ENCODE measurements around the gene SYT1. TPM values are rescaled to one million over a fixed set of nuclear protein-coding genes. Genes with fewer than 3 reads are reported as not detected.
"Not testable (repeated sequence)": the region's sequence is repeated elsewhere in the genome, so short reads cannot be mapped to it uniquely, and the experiment has no call there.

The SYT1 gene
- polyA plus RNA-seq, 3 donors, result 0.72 TPM; not detected in 2

- Mint-ChIP-seq H3K27ac (no peak overlapping the region), H3K9me3 (peaks cover 0 to 6% (median 0%) of the 10 kb centered on the region in 7 donors), H3K36me3 (no peaks in the 10 kb centered on the region), H3K4me1 (no peaks in the 10 kb centered on the region), H3K27me3 (ENCODE audit: low read depth in 3 of 3) (peaks cover 0 to 3% (median 0%) of the 10 kb centered on the region in 3 donors), H3K4me3 (no peak overlapping the region)
- TF ChIP-seq CTCF (IDR thresholded peaks at IDR 0.05), result no peak
- no peaks in the 10 kb centered on the region for H4K20me1 ChIP-seq (ENCODE audit: insufficient read depth, low read length)
- H3K79me2 ChIP-seq (ENCODE audit: insufficient read depth, low read length), result no peaks in the 10 kb centered on the region
- no peak overlapping the region for H3K9ac ChIP-seq (ENCODE audit: insufficient read depth, low read length, poor library complexity, severe bottlenecking)
- no peaks in the 10 kb centered on the region for H3K36me3 ChIP-seq (replicated peaks in 1 of 2; ENCODE audit: control insufficient read depth in 1 of 2, insufficient read depth in 2 of 2, low read length in 2 of 2)
- no peak overlapping the region for H3K27ac ChIP-seq (ENCODE audit: low read depth in 1 of 2, low read length in 2 of 2)
- H3K4me1 ChIP-seq (ENCODE audit: control insufficient read depth in 1 of 2, insufficient read depth in 2 of 2, low read length in 2 of 2), result no peaks in the 10 kb centered on the region
- H3K9me3 ChIP-seq (replicated peaks in 1 of 2; ENCODE audit: control insufficient read depth in 1 of 2, insufficient read depth in 1 of 2, low read length in 2 of 2), result no peaks in the 10 kb centered on the region
- no peak overlapping the region for H2AFZ ChIP-seq (ENCODE audit: insufficient read depth, low read depth, low read length, poor library complexity, severe bottlenecking)
- no peak for DNase-seq
- H3K27me3 ChIP-seq (ENCODE audit: control insufficient read depth in 2 of 2, insufficient read depth in 2 of 2, low read length in 2 of 2), result no peaks in the 10 kb centered on the region
- H3K4me3 ChIP-seq (replicated peaks in 1 of 3; ENCODE audit: low read depth in 2 of 3, low read length in 3 of 3), result no peak overlapping the region
- no peak overlapping the region for H3K4me2 ChIP-seq (replicated peaks; ENCODE audit: extremely low read depth, low read length, poor library complexity, severe bottlenecking)
- intact Hi-C loops (cut with micrococcal nuclease), result no loop called here
Observed at GRCh38 chr12:79426121-79426520, 561.5 kb downstream of the SYT1 start.

- H3K36me3 Mint-ChIP-seq; H3K4me3 Mint-ChIP-seq; H3K9me3 Mint-ChIP-seq; H3K79me2 ChIP-seq (ENCODE audit: insufficient read depth, low read length); DNase-seq; H3K4me2 ChIP-seq (replicated peaks; ENCODE audit: extremely low read depth, low read length, poor library complexity, severe bottlenecking); H3K9me3 ChIP-seq (replicated peaks in 1 of 2; ENCODE audit: control insufficient read depth in 1 of 2, insufficient read depth in 1 of 2, low read length in 2 of 2); H3K4me1 ChIP-seq (ENCODE audit: control insufficient read depth in 1 of 2, insufficient read depth in 2 of 2, low read length in 2 of 2); H3K4me1 Mint-ChIP-seq; H2AFZ ChIP-seq (ENCODE audit: insufficient read depth, low read depth, low read length, poor library complexity, severe bottlenecking); H3K27ac ChIP-seq (ENCODE audit: low read depth in 1 of 2, low read length in 2 of 2); H3K36me3 ChIP-seq (replicated peaks in 1 of 2; ENCODE audit: control insufficient read depth in 1 of 2, insufficient read depth in 2 of 2, low read length in 2 of 2); H4K20me1 ChIP-seq (ENCODE audit: insufficient read depth, low read length); H3K27me3 Mint-ChIP-seq (ENCODE audit: low read depth in 3 of 3); H3K9ac ChIP-seq (ENCODE audit: insufficient read depth, low read length, poor library complexity, severe bottlenecking); intact Hi-C loops (cut with micrococcal nuclease); H3K27ac Mint-ChIP-seq; H3K27me3 ChIP-seq (ENCODE audit: control insufficient read depth in 2 of 2, insufficient read depth in 2 of 2, low read length in 2 of 2); H3K4me3 ChIP-seq (replicated peaks in 1 of 3; ENCODE audit: low read depth in 2 of 3, low read length in 3 of 3): not testable (repeated sequence)
- 24% methylated on average over 2 of the region's 3 CpGs for WGBS (ENCODE audit: insufficient coverage)
Observed at GRCh38 chr12:79426744-79427143, 562.2 kb downstream of the SYT1 start.

Measured in CD14-positive monocyte (primary cell).